GM18498 (cell line): ENCODE data around the gene PURB.
A peak's percentile ranks its signal among the peaks of the same experiment; 100 is the strongest.
"Not testable (repeated sequence)": the region's sequence is repeated elsewhere in the genome, so short reads cannot be mapped to it uniquely, and the experiment has no call there.

Source experiments
- ATAC-seq: cut with Tn5 transposase; IDR thresholded peaks from one replicate; pipeline ENCODE4 v1.9.1; 2021; ENCODE audit warnings: mild to moderate bottlenecking, moderate library complexity; ENCODE audit not compliant: unreplicated experiment

Gene PURB

DNA sequence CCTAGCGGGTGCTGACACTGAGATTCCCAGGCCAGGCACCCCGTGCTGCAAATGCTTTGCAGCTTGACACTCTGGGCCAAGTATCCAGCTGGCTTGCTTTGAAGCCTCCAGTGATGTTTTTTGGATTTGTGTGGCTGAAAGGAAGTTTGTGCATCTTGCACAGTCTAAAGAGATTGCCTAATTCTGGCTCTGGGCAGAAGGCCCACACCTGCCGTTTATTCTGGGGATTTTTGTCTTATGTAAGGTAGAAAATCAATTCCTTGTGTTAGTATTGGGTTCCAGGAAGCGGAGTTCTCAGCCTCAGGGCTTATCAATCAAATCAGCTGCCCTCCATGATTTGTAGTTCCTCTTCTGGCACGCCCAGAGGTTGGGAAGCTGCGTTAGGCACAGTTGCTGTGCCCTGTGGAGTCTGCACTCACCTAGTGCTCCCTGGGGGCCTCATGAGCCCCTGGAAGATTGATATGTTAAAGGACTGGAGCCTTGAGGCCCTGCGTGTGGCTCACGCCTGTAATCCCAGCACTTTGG is 8.4 kb upstream of the PURB start:
- ATAC-seq, result no peak

DNA sequence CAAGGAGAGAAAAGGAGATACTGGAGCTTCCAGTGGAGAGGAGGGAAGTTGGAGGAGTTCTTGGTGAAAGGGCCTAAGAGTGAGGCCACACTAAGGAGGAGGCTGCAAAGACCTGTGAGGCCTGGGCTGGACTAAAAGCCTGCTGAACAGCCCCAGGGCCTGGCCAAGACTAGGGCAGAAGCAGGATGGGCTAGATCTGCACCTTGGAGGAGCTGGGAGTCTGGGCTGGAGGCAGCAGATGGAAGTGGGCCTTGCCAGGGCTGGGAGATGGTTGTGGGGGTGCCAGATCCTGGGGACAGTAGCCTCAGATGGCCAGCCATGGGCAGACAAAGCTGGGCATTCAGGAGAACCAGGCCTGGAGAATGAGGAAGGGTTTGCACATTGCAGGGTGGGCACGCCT is 6.5 kb upstream of the PURB start:
- ATAC-seq, result no peak

DNA sequence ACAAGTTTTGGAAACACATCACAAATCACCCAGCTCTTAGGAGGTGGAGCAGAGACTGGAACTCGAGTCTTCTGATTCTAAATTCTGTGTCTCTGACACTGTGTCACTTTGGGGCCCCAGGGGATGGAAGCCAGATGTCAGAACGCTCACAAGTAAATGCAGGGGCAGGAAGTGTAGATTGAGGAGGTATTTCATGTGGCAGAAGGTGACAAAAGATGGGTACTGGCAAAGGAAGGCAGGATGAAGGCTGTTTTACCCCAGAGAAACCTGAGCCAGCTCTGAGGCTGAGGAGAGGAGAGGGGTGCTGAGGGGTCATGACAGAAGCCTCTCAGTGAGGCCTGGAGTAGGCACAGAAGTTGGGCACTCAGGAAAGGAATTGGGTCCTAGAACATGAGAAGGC is 6.0 kb upstream of the PURB start:
- no peak for ATAC-seq

DNA sequence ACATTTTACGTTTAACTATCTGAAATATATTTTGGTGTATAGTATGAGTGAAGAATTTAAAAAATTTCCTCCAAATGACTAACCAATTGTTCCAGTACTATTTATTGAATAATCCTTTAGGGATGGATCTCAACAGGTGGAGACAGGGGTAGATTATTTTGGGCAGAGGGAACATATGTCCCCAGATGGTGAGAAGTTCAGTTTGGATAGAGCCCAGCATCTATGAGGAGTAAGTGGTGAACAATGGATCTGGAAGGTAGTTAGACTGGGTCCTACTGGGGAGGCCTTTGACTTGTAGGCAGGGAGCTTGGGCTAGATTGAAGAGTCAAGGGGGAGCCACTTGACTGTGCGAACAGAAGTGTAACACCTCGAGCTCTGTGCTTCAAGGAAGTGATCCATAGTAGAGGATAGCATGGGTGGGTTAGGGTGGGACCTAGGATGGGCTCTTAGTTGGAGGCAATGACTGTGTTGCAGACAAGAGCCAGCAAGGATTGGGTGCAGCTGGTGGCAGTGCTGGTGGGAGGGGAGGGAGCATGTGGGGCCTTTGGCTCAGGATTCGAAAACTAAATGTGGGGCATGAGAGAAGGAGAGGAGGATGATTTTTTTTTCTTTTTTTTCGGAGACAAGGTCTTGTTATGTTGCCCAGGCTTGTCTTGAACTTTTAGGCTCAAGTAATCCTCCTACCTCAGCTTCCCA is 3.9 kb upstream of the PURB start:
- no peak for ATAC-seq

DNA sequence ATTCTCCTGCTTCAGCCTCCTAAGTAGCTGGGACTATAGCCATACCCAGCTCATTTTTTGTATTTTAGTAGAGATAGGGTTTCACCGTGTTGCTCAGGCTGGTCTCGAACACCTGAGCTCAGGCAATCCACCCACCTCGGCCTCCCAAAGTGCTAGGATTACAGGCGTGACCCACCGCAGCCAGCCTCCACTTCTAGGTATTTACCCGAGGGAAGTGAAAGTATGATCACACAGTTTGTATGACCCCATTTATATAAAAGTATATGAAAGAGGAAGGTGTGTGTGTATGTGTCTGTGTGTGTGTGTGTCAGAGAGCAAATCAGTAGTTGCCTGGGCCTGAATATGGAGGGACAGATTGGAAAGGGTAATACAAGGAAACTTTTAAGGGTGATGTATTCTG is 2.0 kb upstream of the PURB start:
- ATAC-seq, result no peak

DNA sequence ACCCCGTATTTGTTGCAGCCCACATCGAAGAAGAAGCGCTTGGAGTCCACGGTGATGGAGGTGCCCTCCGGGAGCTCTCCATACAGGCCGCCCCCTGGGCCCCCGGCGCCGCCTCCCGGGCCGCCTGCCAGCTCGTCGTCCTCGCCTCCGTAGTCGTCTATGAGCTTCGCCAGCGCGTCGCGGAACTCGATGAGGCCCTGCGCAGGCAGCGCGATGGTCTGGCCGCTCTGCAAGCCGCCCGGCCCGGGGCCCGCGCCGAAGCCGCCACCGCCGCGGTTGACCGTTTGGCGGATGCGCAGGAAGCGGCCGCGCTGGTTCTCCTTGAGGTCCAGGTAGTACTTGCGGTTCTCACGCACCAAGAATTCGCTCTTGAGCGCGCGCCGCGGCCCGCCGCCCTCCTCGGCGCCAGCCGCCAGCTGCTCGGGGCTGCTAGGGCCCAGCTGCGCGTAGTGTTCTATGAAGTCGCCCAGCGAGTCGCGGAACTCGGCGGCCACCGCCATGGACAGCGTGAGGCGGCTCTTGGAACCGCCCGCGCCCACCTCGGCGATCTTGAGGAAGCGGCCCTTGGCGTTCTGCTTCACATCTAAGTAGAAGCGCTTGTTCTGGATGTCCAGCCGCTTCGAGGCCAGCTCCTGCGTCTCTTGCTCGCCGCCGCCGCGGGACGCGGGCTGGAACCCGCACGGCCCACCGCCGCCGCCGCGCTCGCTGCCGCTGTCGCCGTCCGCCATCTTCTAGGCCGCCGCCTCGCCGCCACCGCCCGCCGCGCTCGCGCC is 523 bp downstream of the PURB start:
- peak; percentile 34 for ATAC-seq

DNA sequence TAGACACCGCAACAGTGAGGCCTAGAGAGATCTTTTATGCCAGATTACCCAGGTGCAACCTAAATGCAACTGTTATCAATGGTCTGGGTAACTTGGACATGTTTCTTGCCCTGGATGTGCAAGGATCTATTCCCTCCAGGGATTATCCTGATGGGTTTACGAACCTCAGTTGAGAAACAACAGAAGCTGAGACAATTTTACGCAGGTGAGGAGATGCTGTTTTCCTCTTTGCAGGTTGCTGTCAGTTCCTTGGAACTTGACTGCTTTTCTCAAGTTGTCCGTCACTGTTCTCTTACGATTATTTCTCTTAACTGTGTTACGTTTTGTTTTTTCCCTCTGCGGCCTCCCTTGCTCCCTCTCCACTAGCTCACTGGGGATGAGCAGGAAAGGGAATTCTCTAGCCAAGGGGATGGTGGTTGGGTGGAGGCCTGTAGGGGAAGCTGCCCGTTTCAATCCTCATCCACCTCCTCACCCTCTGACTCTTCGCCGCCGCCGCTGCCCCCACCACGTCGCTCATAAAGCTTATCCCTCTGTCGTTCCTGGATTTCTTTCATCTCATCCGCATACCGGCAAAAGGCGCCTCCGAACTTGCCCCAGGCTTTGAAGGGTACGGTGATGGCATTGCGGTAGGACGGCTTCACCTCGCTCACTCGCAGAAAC is 1.2 kb downstream of the PURB start:
- ATAC-seq, result no peak

DNA sequence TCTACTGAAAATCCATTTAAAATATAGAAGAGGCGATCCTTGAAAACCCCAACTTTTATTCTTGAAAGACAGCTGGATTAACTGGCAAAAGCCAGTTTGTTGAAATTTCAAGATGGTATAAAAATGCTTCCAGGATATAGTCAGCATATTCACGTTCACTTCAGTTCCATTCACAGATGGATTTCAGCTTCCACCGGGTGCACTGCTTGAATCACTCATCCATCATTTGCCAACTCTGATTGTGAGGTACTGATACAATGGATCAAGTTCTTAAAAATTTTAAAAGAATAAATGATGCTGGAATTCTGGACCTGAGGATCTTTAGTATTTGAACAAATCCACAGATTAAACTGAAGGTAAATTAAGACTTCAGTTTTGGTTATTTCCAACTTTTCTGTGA is 2.4 kb downstream of the PURB start:
- no peak for ATAC-seq

DNA sequence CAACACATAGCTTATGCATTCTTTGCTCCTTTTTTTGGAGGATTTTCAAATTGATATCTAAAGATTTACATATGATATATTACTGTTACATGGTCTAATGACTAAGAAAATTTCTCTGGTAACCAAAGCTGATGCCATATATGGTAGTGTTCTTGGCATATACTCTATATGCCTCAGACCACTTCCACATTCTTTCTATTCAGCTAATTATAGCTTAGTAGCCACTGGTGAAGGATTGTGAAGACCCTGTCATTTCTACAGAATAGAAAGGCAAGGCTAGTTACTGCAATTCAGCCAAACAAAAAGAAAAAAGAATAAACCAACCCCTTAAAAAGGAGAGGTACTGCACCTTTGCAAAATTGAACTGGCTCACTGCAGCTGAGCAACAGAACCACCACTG is 3.7 kb downstream of the PURB start:
- no peak for ATAC-seq

DNA sequence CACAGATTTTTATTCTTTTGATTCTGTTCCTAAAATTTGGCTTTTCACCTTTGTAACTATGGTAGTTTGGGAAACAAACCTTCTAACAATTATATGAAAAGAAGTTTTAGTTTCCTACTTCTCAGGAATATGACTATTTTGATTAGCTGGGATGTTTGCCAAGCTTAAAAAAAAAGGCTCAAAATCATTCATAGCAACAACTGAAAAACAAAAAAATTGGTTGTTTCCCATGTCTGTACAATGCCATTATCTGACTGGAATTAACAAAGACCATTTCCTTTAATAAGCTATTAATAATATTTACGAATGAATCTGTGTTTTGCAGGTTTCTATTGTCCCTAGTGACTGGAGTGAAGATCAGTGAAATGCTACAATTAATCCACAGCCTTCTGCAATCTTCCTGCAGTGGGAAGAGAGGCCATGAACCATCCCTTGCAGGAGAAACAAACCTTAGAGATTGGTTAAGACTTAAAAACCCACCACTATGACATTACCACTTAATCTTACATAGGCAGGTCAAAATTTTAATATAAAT is 4.2 kb downstream of the PURB start:
- no peak for ATAC-seq

DNA sequence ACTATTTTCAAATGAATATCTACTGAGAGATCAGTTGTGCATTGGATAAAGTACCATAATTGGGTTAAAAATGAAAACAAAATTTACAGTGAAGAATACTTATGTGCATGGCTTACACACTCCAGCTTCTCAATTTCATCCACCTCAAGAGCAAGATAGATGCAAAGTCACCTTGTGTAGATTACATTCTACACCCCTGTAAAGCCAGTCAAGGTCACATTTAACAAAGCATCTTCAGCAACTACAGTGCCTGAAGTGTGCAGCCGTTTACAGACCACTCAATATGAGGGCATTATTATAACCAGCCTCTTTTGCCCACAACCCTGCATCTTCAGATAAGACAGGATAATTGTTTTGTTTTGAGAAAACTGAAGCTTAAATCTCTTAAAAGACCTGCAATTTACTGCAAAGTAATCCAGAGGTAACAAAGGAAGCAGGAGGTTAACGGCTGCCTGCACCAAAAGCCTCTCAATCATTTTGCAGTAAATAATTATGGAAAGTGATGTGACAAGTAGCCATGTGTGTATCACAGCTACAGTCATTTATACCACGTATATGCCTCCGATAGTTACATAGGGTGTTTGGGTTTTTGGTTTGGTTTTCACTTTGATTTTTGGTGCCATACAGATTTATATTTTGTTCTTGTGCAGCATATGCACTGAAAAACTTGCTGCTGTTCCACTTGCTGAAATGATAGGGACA is 4.9 kb downstream of the PURB start:
- no peak for ATAC-seq

DNA sequence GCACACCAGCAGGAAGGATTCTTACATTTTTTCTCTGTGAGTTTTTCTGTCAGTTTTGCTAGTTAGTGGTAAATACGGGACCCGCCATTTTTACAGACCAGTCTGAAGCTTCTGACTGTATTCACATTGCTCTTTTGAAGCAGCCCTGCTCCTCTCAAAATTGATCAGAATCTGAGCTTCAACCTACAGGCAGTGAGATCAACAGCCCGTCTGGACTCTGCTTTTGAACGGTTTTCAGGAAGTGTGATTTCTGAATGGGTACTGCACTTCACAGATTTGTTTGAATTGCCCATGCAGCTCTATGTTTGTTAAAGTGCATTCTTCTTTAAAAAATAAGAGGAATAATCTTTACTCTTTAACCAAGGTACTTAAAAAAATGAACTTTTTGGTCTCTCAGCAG is 8.9 kb downstream of the PURB start:
- no peak for ATAC-seq

DNA sequence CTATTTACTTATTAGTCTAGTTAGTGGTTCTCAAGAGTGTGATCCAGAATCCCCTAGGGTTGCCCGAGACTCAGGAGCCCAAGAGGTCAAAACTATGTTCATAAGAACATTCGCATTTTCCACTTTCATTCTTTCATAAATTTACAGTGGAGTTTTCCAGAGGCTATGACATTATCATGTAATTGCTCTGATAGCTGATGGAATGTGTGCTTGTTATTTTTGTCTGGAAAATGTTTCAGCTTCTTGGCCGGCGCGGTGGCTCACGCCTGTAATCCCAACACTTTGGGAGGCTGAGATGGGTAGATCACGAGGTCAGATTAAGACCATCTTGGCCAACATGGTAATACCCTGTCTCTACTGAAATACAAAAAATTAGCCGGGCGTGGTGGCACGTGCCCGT is 10.1 kb downstream of the PURB start:
- ATAC-seq, result no peak

DNA sequence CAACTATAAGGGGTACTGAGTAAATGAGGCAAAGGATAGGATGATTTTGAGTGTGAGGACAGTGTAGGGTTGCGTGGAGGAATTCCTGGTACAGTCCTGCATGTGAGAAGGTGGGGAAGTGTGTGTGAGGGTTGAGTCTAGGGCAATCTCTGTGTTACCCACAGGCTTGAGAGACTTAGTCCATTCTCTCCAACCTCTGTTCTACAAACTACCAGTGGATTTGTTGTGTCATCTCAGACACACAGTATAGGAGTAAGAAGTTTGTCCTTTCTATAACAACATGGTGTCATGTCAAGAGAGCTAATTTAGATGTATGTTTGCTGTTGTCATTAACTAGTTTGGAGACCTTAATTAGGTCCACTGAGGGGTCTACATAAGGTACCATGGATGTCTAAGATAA is 12.5 kb downstream of the PURB start:
- ATAC-seq, result no peak

DNA sequence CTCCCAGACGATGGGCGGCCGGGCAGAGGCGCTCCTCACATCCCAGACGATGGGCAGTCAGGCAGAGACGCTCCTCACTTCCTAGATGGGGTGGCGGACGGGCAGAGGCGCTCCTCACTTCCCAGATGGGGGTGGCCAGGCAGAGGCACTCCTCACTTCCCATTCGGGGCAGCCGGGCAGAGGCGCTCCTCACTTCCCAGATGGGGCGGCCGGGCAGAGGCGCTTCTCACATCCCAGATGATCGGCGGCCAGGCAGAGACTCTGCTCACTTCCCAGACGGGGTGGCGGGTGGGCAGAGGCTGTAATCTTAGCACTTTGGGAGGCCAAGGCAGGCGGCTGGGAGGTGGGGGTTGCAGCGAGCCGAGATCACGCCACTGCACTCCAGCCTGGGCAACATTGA is 13.4 kb downstream of the PURB start:
- not testable (repeated sequence) for ATAC-seq

DNA sequence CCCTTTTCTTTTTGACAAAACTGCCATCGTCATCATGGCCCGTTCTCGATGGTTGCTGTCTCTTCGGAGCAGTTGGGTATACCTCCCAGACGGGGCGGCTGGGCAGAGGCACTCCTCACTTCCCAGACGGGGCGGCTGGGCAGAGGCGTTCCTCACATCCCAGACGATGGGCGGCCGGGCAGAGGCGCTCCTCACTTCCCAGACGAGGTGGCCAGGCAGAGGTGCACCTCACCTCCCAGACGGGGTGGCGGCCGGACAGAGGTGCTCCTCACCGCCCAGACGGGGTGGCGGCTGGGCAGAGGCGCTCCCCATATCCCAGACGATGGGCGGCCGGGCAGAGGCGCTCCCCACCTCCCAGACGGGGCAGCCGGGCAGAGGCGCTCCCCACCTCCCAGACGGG is 14.6 kb downstream of the PURB start:
- not testable (repeated sequence) for ATAC-seq

DNA sequence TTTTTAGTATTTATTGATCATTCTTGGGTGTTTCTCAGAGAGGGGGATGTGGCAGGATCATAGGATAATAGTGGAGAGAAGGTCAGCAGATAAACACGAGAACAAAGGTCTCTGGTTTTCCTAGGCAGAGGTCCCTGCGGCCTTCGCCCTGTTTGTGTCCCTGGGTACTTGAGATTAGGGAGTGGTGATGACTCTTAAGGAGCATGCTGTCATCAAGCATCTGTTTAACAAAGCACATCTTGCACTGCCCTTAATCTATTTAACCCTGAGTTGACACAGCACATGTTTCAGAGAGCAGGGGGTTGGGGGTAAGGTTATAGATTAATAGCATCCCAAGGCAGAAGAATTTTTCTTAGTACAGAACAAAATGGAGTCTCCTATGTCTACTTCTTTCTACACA is 15.0 kb downstream of the PURB start:
- not testable (repeated sequence) for ATAC-seq

DNA sequence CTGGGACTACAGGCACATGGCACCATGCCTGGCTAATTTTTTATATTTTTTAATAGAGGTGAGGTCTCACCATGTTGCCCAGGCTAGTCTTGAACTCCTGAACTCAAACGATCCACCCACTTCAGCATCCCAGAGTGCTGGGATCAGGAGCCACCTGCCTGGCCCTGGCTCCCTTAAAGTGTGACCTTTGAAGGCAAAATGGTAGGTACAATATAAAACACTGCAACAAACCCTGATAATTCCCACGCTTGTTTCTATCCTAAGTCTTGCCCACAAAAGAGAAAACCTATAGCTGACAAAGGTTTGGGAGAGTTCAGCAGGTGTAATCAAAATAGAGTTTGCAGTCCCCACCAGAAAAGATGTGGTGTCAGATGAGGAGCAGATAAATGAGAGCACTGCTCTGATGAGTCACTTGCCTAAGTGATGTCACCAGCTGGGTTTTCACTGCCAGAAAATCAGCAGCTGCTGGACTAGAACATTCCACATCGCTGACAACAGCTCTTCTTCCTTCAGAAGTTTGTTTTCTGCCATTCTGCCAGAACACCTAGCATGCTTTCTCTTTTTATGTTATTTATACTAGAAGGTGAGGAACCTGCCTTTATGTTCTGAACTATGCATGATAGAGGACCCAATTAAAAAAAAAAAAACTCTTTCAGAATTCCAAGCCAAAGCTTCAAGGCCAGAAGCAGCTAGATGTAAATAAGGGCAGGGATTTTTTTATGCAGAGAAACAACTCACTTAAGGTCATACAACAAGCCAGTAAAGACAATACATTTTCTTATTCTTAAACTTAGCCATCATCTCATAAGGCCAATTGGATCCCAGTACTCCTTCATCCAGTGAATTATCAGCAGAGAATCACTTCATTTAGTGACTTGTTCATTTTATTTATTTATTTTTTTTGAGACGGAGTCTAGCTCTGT is 18.0 kb downstream of the PURB start:
- ATAC-seq, result no peak

DNA sequence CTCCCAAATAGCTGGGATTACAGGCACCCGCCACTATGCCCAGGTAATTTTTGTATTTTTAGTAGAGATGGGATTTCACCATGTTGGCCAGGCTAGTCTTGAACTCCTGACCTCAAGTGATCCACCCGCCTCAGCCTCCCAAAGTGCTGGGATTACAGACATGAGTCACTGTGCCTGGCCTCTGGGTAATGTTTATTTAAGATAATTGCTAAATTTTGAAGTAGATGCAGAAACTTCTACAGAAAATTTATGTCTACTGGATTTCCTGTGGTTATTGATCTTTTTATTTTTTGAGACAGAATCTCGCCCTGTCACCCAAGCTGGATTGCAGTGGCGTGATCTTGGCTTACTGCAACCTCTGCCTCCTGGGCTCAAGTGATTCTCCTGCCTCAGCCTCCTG is 23.4 kb downstream of the PURB start:
- ATAC-seq, result not testable (repeated sequence)

DNA sequence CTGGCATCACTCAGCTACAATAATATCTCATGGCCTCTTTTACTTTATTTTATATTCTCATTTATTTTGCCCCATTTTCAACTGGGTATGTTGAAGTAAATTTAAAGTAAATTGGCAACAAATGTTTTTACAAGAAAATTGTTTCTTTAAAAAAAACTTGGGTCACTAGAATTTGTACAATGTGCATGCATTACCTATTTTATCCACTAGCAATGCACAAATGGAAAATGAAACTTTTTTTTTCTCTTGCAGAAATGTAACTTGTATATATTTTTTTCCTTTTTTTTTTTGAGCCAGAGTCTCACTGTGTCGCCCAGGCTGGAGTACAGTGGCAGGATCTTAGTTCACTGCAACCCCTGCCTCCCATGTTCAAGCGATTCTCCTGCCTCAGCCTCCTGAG is 27.2 kb downstream of the PURB start:
- no peak for ATAC-seq
